Activated CD8-positive, alpha-beta T cell treated with anti-CD3 and anti-CD28 coated beads for 36 hours (primary cell): ENCODE data around the gene GRSF1. TPM values are rescaled to one million over a fixed set of nuclear protein-coding genes. Genes with fewer than 3 reads are reported as not detected.

Source experiments
- ATAC-seq: fragments of 200-7000 bp; cut with Tn5 transposase; one replicate; pipeline ENCODE4 v1.10.0; 2021; ENCODE audit warnings: mild to moderate bottlenecking, moderate library complexity
- CTCF ChIA-PET: fragments of 350-600 bp; sonication (Branson Sonifier 250); formaldehyde crosslinking; loops from one replicate; lab custom pipeline; 2021; ENCODE audit warnings: antibody characterized with exemption; lab: Charles Lee
- POLR2A ChIA-PET: fragments of 350-600 bp; sonication (Branson Sonifier 250); formaldehyde crosslinking; loops from one replicate; lab custom pipeline; 2021; ENCODE audit warnings: antibody characterized with exemption; lab: Charles Lee
- DNase-seq: peaks from one replicate; pipeline ENCODE4 v3.0.0-alpha.2; 2020
- H3K27ac Mint-ChIP-seq: one replicate; pipeline ENCODE4 v1.8.0; 2021; ENCODE audit warnings: mild to moderate bottlenecking, mixed read lengths
- H3K27me3 Mint-ChIP-seq: one replicate; pipeline ENCODE4 v1.8.0; 2021; ENCODE audit warnings: mixed read lengths
- H3K36me3 Mint-ChIP-seq: one replicate; pipeline ENCODE4 v1.8.0; 2021; ENCODE audit warnings: low read depth, mixed read lengths
- H3K4me1 Mint-ChIP-seq: one replicate; pipeline ENCODE4 v1.8.0; 2021; ENCODE audit warnings: low read depth, mixed read lengths
- H3K4me3 Mint-ChIP-seq: one replicate; pipeline ENCODE4 v1.8.0; 2021; ENCODE audit warnings: mild to moderate bottlenecking, moderate library complexity, mixed read lengths
- H3K9me3 Mint-ChIP-seq: one replicate; pipeline ENCODE4 v1.8.0; 2021; ENCODE audit warnings: mixed read lengths
- CTCF ChIP-seq: fragments of 200-600 bp; IDR thresholded peaks from one replicate; pipeline ENCODE4 v1.8.0; 2022; ENCODE audit warnings: antibody characterized with exemption, mild to moderate bottlenecking
- intact Hi-C: fragments of 100-400 bp; cut with micrococcal nuclease; formaldehyde crosslinking; loops from one replicate; pipeline ENCODE4 v1.10.0; 2022
- total RNA-seq, 2 experiments: library from RNA; stranded (reverse); gene quantifications; one replicate each; pipeline ENCODE4 v1.2.3, GENCODE V29; 2021

GRSF1 gene
- total RNA-seq = 100 to 1,000 TPM; 111 to 117 TPM

DNA sequence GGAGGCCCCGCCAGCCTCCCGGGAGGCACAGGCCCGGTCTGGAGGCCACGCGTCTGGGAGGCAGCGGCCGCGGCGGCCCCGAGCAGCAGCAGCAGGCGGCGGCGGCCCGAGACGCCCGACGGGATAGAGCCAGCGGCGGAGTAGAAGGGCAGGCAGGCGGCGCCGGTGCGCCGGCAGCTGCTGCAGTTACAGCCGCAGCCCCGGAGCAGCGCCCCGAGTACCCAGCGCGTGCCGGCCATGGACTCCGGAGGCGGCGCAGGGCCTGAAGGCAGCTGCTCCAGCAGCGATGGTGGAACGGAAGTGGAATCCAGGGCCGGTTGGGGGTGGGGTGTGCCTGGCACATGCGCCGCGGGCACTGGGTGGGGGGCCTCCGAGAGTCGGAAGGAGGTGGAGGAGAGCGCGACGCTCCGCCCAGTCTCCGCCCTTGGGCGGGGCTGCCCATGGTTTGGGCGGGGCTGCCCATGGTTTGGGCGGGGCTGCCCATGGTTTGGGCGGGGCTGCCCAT lies at the start of gene GRSF1:
GRSF1 (minus strand) TSS at position 302 of the 505 bp plus-strand sequence; CDS start at position 239, 63 bp downstream.
- peak within 1 kb of the TSS; percentile 92 for H3K4me3 Mint-ChIP-seq
- no peaks in the 10 kb centered on the region for H3K27me3 Mint-ChIP-seq
- CTCF ChIA-PET = interaction anchor here (1.0 to 1.7 kb wide), 4 partner anchors 62 to 156 kb away, joined by 3 to 6 read pairs (median 4); partner anchors contain the start of genes MOB1B and UTP3
- peak within 1 kb of the TSS; percentile 96 for H3K27ac Mint-ChIP-seq
- ATAC-seq (peak; percentile 89), DNase-seq (peak; percentile 97)
- intact Hi-C loops = loop anchor here (5.0 kb wide), 4 partner anchors 63 to 153 kb away; partner anchors contain the start of genes DCK, MOB1B and UTP3
- peaks cover 53% of the 10 kb centered on the region for H3K4me1 Mint-ChIP-seq
- POLR2A ChIA-PET = interaction anchor here (0.7 to 3.3 kb wide), 11 partner anchors 12 to 158 kb away, joined by 3 to 14 read pairs (median 6); partner anchors contain the start of genes DCK, MOB1B and UTP3
- no peak for TF ChIP-seq CTCF
- H3K36me3 Mint-ChIP-seq = peaks cover 27% of the 10 kb centered on the region
- H3K9me3 Mint-ChIP-seq = no peaks in the 10 kb centered on the region

GRCh38 chr4:70885174-70885573 lies 45.5 kb upstream of the GRSF1 start:
- Mint-ChIP-seq H3K36me3 (no peaks in the 10 kb centered on the region), H3K9me3 (no peaks in the 10 kb centered on the region)
- CTCF ChIA-PET = interaction anchor here (0.6 to 1.3 kb wide), 2 partner anchors 18 to 525 kb away, joined by 3 to 4 read pairs; no protein-coding TSS in a partner anchor

GRCh38 chr4:70880739-70881138 lies 41.0 kb upstream of the GRSF1 start:
- ATAC-seq = no peak
- no peaks in the 10 kb centered on the region for H3K36me3 Mint-ChIP-seq
- no peak for DNase-seq
- no peak for TF ChIP-seq CTCF
- intact Hi-C loops = no loop called here
- H3K4me1 Mint-ChIP-seq = no peaks in the 10 kb centered on the region
- ChIA-PET CTCF (interaction anchor here (0.7 kb wide), 2 partner anchors 9 to 44 kb away, joined by 3 read pairs; no protein-coding TSS in a partner anchor), POLR2A (no interaction called here)
- H3K27ac Mint-ChIP-seq = no peak overlapping the region
- no peaks in the 10 kb centered on the region for H3K27me3 Mint-ChIP-seq
- no peak overlapping the region for H3K4me3 Mint-ChIP-seq
- H3K9me3 Mint-ChIP-seq = no peaks in the 10 kb centered on the region

More at GRCh38 chr4:70885174-70885573, 45.5 kb upstream of the GRSF1 start:
- H3K27ac Mint-ChIP-seq = no peak overlapping the region
- POLR2A ChIA-PET = no interaction called here
- no peak overlapping the region for H3K4me3 Mint-ChIP-seq
- H3K4me1 Mint-ChIP-seq = no peaks in the 10 kb centered on the region
- DNase-seq (no peak), ATAC-seq (no peak)
- intact Hi-C loops = no loop called here
- H3K27me3 Mint-ChIP-seq = no peaks in the 10 kb centered on the region
- no peak for TF ChIP-seq CTCF

DNA sequence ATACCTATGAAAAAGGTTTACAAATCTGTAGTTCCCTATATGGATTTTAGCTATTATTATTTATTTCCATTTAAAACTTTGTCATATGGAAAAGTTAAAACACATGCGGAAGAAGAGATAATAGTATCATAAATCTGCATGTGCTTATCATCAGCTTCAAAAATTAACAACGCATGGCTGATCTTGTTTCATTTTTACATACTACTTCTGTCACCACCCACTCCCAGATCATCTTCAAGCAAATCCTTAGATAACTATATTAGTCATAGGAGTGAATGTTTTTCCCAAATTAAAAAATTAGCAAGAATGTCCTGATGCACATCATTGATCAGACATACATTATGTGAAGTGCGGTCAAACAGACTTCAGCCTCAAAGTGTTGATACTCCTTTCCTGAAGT lies 37.9 kb upstream of the GRSF1 start:
- H3K4me3 Mint-ChIP-seq = no peak overlapping the region
- CTCF ChIA-PET = no interaction called here
- no peak overlapping the region for H3K27ac Mint-ChIP-seq
- no peaks in the 10 kb centered on the region for H3K36me3 Mint-ChIP-seq
- no peaks in the 10 kb centered on the region for H3K27me3 Mint-ChIP-seq
- H3K4me1 Mint-ChIP-seq = no peaks in the 10 kb centered on the region
- intact Hi-C loops = no loop called here
- ATAC-seq = no peak
- no peak for TF ChIP-seq CTCF
- DNase-seq = no peak
- POLR2A ChIA-PET = no interaction called here
- no peaks in the 10 kb centered on the region for H3K9me3 Mint-ChIP-seq
